ENCODE results near the gene TFEB. TPM values are rescaled to one million over a fixed set of nuclear protein-coding genes. Genes with fewer than 3 reads are reported as not detected.

Gene TFEB
- total RNA-seq, 1 experiment from 2014 or later, result 7.3 TPM

DNA sequence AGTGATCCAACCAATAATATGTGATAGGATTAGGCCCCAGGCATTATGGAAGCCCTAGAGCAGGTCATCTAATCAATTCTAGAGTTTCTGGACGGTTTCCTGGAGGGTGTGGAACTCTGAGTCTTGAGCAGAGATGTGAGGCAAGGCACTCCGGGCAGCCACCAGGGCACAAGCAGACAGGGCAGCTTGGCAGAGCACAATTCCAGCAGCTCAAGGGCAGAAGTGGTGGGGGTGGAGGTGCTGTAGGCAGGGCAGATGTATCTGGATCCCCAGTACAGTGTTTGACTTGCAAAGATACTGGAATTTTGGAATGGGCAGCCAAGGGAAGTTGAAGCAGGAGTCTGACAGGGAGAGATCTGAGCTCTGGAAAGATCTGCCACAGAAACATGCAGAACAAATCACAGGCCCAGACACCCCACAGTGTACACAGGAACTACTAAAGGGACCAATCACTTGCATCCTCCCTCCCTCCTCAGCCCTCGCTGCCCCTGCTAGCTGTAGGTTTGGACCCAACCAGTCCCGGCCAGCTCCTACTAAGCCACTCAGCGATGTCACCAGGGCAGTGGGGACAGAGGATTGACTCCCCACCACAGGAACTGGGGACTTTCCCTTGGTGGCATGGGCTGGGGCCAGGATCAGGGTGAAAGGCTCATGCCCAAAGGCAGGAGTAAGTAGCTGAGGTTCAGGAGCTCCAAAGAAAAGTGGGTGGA lies 47.0 kb downstream of the TFEB start:
- CTCF ChIA-PET, result interaction anchor here (1.4 kb wide), 1 partner anchor 85 kb away, joined by 4 read pairs; no protein-coding TSS in a partner anchor
- no peak for DNase-seq

DNA sequence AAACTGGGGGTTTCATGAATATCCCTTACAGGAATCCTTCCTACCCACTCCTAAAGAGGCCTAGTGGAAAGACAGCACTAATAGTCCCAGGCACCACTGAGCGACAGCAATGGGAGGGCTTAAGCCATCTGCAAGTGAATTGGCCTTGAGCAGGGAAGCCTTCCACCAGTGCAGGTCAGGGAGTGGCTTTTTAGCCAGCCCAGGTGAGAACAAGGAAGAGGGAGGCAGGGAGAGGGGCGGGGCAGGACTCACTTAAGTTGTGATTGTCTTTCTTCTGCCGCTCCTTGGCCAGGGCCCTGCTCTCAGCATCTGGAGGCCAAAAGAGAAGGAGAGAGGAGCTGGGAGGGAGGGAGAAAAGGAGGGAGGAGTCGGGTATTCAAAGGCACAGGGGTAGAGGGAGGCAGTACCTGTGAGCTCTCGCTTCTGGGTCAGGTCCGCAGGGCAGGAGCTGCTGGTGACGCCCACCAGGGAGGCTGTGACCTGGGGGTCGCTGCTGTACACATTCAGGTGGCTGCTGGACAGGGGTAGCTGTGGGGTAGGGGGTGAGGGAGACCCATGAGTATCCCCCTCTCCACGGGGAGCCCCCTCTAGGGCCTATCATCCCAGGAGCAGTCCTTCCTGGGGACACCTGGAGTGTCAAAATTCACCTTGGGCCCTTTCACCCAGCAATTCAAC lies 47.8 kb downstream of the TFEB start:
- intact Hi-C loops (cut with micrococcal nuclease; ENCODE audit: unreplicated experiment), result no loop called here
- Histone ChIP-seq H3K4me3 (no peak overlapping the region), H3K27me3 (ENCODE audit: insufficient read depth, low read depth) (no peaks in the 10 kb centered on the region), H3K79me2 (ENCODE audit: low read depth) (no peaks in the 10 kb centered on the region), H3K27ac (no peak overlapping the region), H3K4me1 (replicated peaks; ENCODE audit: insufficient read depth) (peaks cover 20% of the 10 kb centered on the region), H3K4me2 (no peak overlapping the region), H3K36me3 (ENCODE audit: low read depth) (no peaks in the 10 kb centered on the region), H3K9me3 (ENCODE audit: insufficient read depth, low read depth) (no peaks in the 10 kb centered on the region), H4K20me1 (ENCODE audit: insufficient read depth) (no peaks in the 10 kb centered on the region), H3K9me2 (ENCODE audit: insufficient read depth) (no peaks in the 10 kb centered on the region), H3F3A (ENCODE audit: insufficient read depth, low read depth) (no peaks in the 10 kb centered on the region), H2AFZ (no peak overlapping the region)
- TF ChIP-seq, protein P1, sequence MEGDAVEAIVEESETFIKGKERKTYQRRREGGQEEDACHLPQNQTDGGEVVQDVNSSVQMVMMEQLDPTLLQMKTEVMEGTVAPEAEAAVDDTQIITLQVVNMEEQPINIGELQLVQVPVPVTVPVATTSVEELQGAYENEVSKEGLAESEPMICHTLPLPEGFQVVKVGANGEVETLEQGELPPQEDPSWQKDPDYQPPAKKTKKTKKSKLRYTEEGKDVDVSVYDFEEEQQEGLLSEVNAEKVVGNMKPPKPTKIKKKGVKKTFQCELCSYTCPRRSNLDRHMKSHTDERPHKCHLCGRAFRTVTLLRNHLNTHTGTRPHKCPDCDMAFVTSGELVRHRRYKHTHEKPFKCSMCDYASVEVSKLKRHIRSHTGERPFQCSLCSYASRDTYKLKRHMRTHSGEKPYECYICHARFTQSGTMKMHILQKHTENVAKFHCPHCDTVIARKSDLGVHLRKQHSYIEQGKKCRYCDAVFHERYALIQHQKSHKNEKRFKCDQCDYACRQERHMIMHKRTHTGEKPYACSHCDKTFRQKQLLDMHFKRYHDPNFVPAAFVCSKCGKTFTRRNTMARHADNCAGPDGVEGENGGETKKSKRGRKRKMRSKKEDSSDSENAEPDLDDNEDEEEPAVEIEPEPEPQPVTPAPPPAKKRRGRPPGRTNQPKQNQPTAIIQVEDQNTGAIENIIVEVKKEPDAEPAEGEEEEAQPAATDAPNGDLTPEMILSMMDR (conservative IDR thresholded peaks at IDR 0.05), result no peak
- TF ChIP-seq EZH2 (IDR thresholded peaks at IDR 0.05; ENCODE audit: low read depth), result no peak
- ChIA-PET POLR2A (ENCODE audit: unreplicated experiment) (no interaction called here), CTCF (interaction anchor here (0.6 to 1.4 kb wide), 3 partner anchors 40 to 323 kb away, joined by 3 to 4 read pairs (median 3); no protein-coding TSS in a partner anchor)
- no TSS peak for BruUV-seq (replicated peaks)
- peak in 1 of 2 experiments; percentile 41 for DNase-seq

More for the DNA sequence above, 47.0 kb downstream of the TFEB start:
- POLR2A ChIA-PET (ENCODE audit: unreplicated experiment), result no interaction called here
- Histone ChIP-seq H3K79me2 (ENCODE audit: low read depth) (no peaks in the 10 kb centered on the region), H3K27me3 (ENCODE audit: insufficient read depth, low read depth) (no peaks in the 10 kb centered on the region), H4K20me1 (ENCODE audit: insufficient read depth) (no peaks in the 10 kb centered on the region), H3K27ac (no peak overlapping the region), H3K36me3 (ENCODE audit: low read depth) (no peaks in the 10 kb centered on the region), H2AFZ (no peak overlapping the region), H3K4me2 (no peak overlapping the region), H3K4me1 (replicated peaks; ENCODE audit: insufficient read depth) (peaks cover 20% of the 10 kb centered on the region), H3F3A (ENCODE audit: insufficient read depth, low read depth) (no peaks in the 10 kb centered on the region), H3K9me3 (ENCODE audit: insufficient read depth, low read depth) (no peaks in the 10 kb centered on the region), H3K9me2 (ENCODE audit: insufficient read depth) (no peaks in the 10 kb centered on the region), H3K4me3 (no peak overlapping the region)
- TF ChIP-seq, protein P1 (conservative IDR thresholded peaks at IDR 0.05), result no peak
- TF ChIP-seq EZH2 (IDR thresholded peaks at IDR 0.05; ENCODE audit: low read depth), result no peak
- BruUV-seq (replicated peaks), result no TSS peak
- intact Hi-C loops (cut with micrococcal nuclease; ENCODE audit: unreplicated experiment), result no loop called here

DNA sequence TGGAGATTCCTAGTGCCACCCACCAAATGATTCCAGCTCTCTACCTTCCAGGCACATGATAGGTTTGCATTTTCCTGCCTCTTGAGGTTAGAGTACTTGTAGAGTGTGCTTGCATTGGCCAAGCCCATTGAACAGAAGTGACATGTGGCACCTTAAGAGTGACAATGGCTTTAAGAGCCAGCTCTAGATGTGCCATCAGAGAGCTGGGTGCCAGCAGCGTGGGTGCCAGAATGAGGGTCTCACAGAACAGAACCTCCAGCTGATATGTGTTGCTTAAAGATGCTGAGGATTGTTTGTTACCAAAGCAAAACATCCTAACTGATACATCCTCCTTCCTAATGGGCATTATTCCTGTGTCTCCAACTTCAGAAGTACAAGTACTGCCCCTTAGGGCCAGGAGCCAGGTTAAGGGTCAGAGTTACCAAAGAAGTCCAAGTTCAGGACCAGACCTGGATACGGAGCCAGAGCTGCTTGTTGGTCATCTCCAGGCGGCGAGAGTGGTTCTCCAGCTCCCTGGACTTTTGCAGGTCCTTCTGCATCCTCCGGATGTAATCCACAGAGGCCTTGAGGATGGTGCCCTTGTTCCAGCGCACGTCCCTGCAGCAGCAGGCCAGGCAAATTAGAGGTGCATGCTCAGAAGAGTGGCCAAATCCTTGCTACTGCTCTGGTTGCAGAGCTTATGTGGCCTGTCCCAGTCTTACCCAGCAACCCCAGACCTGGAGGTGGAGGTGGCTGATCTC lies 49.6 kb downstream of the TFEB start:
- TF ChIP-seq, protein P1 (conservative IDR thresholded peaks at IDR 0.05), result no peak
- TF ChIP-seq EZH2 (IDR thresholded peaks at IDR 0.05; ENCODE audit: low read depth), result no peak
- no peak overlapping the region for H3K4me2 ChIP-seq
- H3K4me1 ChIP-seq (replicated peaks; ENCODE audit: insufficient read depth), result peaks cover 22% of the 10 kb centered on the region
- H3K36me3 ChIP-seq (ENCODE audit: low read depth), result no peaks in the 10 kb centered on the region
- H4K20me1 ChIP-seq (ENCODE audit: insufficient read depth), result no peaks in the 10 kb centered on the region
- intact Hi-C loops (cut with micrococcal nuclease; ENCODE audit: unreplicated experiment), result no loop called here
- DNase-seq, result no peak
- no peaks in the 10 kb centered on the region for H3K9me3 ChIP-seq (ENCODE audit: insufficient read depth, low read depth)
- no peaks in the 10 kb centered on the region for H3K27me3 ChIP-seq (ENCODE audit: insufficient read depth, low read depth)
- H3K9me2 ChIP-seq (ENCODE audit: insufficient read depth), result no peaks in the 10 kb centered on the region
- 0 out of 2 replicates have a peak, but pooled peaks cover 3% of the 10 kb centered on the region for H3F3A ChIP-seq (ENCODE audit: insufficient read depth, low read depth)
- CTCF ChIA-PET, result interaction anchor here (0.5 kb wide), 1 partner anchor 592 kb away, joined by 3 read pairs; no protein-coding TSS in a partner anchor
- POLR2A ChIA-PET (ENCODE audit: unreplicated experiment), result interaction anchor here (0.6 kb wide), 1 partner anchor 501 kb away, joined by 8 read pairs; no protein-coding TSS in a partner anchor
- H3K79me2 ChIP-seq (ENCODE audit: low read depth), result no peaks in the 10 kb centered on the region
- H2AFZ ChIP-seq, result no peak overlapping the region
- no peak overlapping the region for H3K4me3 ChIP-seq
- H3K27ac ChIP-seq, result no peak overlapping the region
- no TSS peak for BruUV-seq (replicated peaks)
